ENCODE measurements around the gene ST8SIA6.
"Not testable (repeated sequence)": the region's sequence is repeated elsewhere in the genome, so short reads cannot be mapped to it uniquely, and the experiment has no call there.

The ST8SIA6 gene, protein sequence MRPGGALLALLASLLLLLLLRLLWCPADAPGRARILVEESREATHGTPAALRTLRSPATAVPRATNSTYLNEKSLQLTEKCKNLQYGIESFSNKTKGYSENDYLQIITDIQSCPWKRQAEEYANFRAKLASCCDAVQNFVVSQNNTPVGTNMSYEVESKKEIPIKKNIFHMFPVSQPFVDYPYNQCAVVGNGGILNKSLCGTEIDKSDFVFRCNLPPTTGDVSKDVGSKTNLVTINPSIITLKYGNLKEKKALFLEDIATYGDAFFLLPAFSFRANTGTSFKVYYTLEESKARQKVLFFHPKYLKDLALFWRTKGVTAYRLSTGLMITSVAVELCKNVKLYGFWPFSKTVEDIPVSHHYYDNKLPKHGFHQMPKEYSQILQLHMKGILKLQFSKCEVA

DNA sequence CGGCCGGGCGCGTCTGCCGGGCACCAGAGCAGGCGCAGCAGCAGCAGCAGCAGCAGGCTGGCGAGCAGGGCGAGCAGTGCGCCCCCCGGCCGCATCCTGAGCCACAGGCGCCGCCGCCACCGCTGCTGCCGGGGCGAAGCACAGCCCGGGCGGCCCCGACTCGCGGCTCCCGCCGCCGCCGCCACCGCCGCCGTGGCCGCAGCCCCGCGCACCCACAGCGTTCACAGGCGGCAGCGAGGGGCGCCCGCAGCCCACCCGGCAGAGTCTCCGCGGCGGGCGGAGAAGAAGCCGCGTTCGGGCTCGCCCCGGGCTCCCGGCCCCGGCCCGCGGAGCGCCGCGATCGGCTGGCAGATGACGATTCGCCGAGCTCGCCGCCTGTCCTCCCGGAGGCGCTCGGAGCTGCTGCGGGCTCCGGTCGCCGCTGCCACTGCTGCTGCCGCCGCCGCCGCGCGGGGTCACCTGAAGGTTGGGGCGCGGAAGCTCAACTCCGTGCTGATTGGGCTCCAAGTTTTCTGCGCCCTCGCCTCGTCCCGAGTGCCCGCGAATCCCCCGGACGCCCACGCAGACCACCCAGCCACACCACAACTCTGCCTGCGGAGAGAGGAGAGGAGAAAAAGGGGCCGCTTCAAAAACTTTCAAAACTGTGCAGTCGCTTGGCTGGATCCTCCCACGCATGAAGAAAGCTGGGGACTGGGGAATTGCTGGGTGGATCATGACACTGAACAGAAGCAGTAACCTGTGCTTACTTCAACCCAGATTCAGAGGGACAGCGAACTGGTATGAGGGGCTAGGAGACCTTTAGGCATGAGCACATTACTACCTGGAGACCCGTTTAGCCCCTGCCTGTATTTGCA is at the start of gene ST8SIA6:
Gene ST8SIA6 (minus strand): TSS at position 435 of the 854 bp plus-strand sequence. CDS start 340 bp downstream, at position 95.
- DNase-seq = no peak

- DNase-seq = no peak
Measured at GRCh38 chr10:17503795-17504194, 49.4 kb upstream of the ST8SIA6 start.

- no peak for DNase-seq
Measured at GRCh38 chr10:17502814-17503213, 48.4 kb upstream of the ST8SIA6 start.

GRCh38 chr10:17499014-17499413 is 44.6 kb upstream of the ST8SIA6 start:
- not testable (repeated sequence) for DNase-seq

- no peak for DNase-seq
Measured at GRCh38 chr10:17497446-17498030, 43.1 kb upstream of the ST8SIA6 start.

- DNase-seq = no peak
Measured at GRCh38 chr10:17494626-17495260, 40.3 kb upstream of the ST8SIA6 start.

DNA sequence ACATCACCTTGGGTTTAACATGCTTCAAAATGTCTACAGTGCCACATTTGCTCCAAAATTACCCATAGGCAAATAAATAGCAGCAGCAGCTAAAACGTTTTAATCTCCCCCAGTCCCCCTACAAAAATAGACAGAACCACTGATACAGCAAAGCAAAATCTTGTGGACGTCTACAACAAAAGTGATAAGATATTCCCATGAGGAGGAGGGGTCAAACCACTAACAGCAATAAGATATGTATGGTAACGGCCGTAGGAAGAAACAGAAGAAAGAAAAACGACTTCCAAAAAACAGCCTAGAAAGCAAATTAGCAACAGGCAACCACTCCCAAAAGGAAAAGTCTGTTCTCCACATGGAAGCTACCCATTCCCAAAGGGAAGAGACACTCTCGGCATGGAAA is 34.5 kb upstream of the ST8SIA6 start:
- no peak for DNase-seq

- DNase-seq = no peak
Measured at GRCh38 chr10:17483079-17483478, 28.7 kb upstream of the ST8SIA6 start.

DNA sequence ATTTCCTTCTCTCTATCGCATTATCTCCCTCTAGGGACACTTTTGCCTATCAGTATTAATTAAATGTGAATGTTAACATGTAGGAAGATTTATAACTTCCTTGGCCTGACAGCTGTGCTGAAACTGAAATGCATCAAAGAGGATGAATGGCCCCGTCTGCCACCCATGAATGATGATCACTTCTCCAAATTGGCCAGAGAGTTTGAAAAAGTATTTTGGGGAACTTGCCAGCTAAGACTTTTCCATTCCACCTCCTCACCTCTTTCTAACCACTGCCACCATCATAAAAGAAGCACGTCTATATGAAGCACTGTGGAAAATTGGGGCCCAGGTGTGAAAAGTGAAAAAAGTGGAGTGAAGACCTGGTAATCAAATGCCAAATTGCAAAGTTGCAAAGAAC is 25.4 kb upstream of the ST8SIA6 start:
- DNase-seq = no peak

DNA sequence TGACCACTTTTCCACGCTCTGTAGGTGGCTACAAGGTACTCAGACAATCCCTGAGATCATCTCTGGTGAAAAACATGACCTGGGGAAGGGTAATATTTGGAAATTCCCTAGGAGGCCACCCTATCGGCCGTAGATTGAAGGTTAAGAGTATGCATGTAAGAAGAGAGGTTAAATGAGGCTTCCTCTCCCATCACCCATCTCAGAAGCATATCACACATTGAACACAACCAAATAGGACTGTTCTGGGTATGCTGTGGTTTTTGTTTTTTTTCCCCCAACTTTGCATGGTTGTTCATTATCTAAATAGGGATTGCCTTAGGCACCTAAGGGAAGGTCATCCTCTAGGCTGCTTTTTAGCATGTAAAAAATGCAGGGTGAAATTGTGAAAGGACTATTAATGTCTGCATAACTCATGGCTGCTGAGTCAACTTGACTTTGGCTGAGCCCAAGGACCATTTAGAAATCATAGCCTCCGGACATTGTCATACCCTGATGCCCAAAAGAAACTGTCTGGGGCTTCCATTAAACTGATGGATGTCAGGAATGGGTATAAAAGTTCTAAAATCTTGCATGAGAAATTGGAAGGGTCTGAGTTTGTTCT is 24.7 kb upstream of the ST8SIA6 start:
- DNase-seq = no peak

DNA sequence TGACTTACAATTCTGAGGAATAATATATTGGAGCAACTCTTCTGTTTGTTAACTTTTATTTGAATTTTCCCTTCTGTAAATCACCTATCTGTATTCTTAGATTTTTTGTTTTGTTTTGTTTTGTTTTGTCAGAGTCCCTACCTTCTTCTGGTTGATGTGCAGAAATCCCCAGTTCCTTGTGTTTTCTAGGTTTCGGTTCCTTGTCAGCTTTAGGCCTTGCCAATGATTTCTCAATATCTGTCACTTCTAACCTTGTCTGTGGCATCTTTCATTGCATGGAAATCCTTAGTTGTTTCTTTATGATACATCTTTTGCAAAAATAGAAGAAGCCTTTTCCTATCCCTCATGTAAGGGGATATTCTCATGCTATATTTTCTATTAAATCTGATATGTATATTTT is 21.7 kb upstream of the ST8SIA6 start:
- DNase-seq = no peak

GRCh38 chr10:17475661-17476060 is 21.3 kb upstream of the ST8SIA6 start:
- DNase-seq = no peak

DNA sequence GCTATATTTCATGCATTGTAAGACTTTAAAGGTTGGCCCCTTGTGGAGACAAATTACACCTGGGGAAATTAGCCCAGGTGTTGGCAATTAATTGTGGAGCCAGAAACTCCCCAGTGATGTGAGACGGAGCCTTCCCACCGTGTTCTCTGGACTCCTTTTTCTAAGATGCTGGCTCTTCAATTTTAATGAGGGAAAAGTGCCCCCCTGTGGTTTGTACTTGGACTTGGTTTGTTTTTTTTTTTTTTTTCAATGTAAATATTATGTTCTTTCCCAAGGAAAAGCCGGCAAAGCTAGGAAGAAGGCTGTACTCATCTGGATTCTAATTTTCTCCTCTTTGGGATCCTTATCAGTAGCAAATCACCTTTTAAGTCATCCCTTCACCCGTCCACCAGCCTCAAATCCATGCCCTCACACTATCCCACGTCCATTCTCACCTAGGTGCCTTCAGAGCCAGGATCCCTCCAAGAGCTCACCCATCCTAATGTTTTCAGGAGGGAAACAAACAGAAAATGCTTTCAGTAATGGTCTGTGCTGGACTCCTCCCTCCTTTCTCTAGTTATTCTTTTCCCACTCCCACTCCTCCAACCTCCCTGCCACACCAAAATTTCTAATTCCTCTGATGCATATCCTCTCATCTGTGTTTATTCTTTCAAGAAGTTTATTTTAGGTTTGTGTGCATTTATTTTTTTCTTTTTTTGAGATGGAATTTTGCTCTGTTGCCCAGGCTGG is 20.4 kb upstream of the ST8SIA6 start:
- no peak for DNase-seq

DNA sequence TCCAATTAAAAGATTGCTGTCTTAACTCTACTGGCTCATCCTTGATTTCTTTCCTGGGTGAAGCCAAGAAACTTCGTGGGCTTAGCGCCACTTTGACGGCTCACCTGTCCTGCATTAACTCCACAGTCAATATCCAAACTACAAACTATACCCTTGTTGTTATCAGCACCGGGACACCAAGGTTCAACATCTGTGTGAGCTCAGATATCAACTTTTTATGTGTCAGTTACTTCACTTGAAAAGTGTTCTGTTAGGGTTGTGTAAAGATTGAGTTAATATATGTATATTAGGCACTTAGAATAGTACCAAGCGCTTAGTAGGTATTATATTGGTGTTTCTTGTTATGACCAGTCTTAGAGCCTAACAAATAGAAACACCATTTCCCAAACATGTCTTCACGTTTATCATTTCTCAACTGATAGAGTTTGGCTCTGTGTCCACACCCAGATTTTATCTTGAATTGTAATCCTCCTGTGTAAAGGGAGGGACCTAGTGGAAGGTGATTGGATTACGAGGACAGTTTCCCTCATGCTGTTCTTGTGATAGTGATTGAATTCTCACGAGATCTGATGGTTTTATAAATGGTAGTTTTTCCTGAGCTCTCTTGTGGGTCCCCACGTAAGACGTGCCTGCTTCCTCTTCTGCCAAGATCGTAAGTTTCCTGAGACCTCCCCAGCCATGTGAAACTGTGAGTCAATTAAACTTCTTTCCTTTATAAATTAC is 19.0 kb upstream of the ST8SIA6 start:
- DNase-seq = no peak

DNA sequence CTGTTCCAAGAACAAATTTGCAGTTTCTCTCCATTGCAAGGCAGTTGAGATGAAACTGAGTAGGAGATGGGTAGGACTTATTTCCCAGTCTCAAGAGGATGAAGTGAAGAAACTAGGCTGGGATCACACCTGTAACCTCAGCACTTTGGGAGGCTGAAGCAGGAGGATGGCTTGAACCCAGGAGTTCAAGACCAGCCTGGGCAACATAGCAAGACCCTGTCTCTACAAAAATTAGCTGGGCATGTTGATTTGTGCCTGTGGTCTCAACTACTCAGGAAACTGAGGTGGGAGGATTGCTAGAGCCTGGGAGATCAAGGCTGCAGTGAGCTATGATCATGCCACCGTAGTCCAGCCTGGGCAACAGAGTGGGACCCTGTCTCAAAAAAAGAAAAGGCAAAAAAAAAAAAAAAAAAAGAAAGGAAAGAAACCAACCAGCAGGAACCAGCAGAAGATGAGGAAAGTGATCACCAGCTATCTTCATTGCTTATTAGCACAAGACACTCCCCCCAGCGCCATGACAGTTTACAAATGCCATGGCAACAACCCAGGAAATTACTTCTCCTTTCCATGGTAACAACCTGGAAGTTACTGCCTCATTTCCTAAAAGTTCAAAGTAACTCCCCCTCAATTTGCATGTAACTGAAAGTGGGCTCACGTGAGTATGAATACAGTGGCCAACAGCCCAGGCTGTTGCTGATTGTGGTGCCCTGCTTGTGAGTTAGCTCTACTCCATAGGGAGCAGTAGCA is 18.3 kb upstream of the ST8SIA6 start:
- no peak for DNase-seq

DNA sequence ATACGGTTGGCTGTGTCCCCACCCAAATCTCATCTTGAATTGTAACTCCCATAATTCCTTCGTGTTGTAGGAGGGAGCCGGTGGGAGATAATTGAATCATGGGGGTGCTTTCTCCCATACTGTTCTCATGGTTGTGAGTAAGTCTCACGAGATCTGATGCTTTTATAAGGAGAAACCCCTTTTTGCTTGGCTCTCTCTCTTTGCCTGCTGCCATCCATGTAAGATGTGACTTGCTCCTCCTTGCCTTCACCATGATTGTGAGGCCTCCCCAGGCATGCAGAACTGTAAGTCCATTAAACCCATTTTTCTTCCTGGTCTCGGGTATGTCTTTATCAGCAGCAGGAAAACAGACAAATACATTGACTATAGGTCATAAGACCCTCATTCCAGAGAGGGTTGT is 15.9 kb upstream of the ST8SIA6 start:
- no peak for DNase-seq

DNA sequence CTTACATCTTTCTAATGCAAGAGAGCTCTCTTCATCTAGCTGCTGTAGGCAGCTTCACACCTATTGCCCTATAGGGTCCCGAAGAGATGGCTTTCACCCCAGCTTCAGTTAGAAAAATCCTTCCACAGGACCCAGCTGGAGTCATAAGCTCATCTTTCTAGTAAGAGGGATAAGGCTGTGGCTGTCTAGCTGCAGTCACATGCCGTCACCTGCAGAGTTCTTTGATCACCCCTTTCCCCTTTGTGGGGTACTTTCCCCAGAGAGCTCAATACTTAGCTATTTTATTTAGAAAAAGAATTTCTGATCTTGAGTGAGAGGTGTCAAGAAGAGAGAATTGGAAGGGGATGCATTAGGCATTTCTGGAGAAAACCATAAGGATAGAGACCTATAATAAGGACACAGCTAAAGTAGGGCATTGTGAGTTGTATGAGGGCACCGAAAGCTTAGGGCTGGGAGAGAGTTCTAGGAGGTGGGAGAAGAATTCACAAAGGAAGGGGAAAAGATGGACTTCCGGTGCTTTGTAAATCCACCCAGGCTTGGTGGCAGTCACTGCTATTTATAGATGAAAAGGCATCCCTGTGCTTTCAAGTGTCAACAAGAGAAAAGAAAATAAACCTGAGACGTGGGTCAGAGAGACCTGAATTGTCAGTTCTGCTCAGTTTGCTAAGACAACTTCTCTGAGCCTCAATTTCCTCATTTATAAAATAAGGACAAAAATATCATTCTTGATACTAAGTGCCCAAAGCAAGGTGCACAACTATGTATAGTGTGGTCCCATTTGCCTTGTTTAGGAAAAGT is 11.1 kb upstream of the ST8SIA6 start:
- DNase-seq = no peak

DNA sequence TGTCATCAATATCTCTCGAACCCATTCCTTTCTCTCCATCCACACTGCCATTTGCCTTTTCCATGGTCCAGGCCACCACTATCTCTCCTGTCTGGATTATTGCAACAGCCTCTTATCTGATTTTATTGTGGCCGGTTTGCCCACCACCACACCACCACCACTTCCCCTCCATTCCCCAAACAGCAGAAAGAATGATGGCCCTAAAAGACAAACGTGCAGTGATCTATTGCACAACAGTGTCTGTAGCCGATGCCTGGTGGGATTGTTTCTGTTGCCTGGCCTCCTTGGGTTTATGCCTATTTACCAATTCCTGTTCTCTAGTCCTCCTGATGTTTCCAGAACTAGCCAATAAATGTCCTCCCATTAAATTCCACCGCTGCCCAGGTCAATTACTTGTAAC is 10.2 kb upstream of the ST8SIA6 start:
- no peak for DNase-seq

- DNase-seq = no peak
Measured at GRCh38 chr10:17460756-17461155, 6.4 kb upstream of the ST8SIA6 start.

DNA sequence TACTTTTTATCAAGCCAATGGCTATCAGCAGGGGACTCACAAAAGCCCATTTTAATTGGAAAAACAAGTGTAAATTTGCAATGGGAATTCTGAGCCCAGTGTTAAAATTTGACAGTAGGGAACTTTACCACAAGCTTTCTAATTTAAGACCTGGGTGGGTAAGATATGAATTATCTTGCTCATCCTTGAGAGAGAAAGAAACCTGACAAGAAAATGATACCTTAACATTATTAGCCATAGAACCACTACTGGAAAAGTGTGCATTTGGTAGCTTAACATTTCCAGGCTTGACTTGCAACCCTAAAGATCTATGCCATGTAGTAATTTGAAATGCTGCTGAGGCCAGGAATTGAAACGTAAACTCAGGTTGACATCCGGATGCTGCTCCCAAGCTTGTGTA is 2.7 kb upstream of the ST8SIA6 start:
- no peak for DNase-seq
